HG02943 (cell line): ENCODE results near the gene TWIST2.

Experiments used
- ATAC-seq: cut with Tn5 transposase; IDR thresholded peaks from one replicate; pipeline ENCODE4 v1.9.1; 2021; ENCODE audit warnings: mild to moderate bottlenecking, low read depth, moderate library complexity; ENCODE audit not compliant: unreplicated experiment

The TWIST2 gene

DNA sequence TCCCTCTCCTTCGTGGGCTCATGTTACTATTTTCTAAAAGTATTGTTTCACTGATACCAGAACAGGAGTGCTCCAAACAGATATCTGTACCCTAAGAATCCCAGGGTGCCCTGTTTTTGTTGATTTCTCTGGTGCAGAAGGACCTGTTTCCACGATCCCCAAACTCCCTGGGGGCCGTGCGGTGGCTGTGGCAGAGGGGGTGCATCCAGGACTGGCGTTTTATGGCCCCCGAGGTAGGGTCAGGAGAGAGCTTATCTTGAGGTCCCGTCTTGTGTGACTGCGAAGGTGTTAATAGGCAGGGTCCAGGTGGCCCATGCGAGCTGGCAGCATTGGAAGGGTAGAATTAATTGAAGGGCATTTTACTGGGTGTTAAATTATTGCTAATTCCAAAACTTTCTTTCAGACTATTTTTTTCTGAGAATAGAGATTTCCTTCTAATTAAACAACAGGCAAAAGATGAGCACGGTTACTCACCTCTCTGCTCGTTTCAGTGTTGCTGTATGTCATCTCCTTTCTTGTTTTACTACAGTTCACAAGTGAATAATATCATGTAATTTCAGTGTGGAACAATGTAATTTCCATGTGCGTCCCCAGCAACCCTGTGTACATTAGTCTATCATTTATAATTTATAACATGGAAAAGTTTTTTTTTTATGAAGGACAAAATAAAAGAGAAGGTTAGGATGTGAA is 8.2 kb downstream of the TWIST2 start:
- ATAC-seq = no peak

DNA sequence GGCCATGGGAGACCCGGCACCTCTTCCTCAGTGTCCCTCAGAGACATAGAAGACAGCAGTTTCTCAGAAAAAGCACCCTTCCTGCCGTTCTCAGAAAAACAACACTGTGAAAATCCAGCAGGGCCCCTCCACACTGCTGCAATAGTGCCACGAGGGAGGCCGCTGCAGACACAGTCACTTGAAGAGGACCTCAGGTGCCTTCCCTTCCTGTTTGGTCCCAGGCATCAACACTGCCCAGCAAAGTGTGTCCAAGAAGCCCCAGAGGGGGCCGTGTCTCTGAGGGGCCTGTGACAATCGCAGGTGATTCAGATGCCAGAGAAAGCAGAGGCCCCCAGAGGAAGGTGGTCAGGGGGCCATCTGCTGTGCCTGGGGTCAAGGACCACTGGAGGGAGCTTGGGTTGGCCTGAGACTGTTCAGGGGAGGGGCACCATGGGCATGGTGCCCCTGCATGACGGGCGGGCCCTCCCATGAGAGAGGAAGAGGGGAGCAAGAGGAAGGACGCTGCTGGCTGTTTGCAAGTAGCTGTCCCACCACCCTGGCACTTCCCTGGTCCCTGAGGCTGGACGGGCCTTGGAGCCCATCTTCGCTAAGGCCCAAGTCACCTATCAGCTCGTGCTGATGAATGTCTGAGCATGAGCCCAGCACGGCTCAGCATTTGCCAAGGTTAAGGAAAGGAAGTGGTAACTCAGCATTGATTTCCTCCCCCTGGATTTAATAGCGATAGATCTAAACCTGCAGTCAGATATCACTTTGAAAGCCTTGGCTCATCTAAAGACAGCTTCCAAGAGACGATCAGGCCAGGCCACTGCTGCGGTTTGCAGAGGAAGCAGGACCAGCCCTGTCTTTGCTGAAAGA is 9.1 kb downstream of the TWIST2 start:
- ATAC-seq = no peak

DNA sequence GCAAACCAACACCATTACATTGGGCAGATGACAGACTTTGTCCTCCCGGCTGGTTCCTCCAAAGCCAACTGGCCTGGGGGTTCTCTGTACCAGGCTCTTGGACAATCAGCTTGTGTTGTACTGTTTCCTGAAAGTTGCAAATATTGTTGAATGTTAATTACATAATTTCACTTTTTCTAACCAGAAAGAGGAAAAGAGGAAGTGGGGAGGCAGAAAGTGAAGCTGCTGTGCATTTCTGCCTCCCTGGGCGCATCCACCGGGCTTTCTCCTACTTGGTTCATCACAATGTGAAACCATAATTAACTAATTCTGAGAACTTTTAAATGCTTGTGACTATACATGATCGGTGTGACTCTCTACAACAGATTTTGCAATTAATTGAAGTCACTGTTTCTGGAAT is 10.1 kb downstream of the TWIST2 start:
- no peak for ATAC-seq

DNA sequence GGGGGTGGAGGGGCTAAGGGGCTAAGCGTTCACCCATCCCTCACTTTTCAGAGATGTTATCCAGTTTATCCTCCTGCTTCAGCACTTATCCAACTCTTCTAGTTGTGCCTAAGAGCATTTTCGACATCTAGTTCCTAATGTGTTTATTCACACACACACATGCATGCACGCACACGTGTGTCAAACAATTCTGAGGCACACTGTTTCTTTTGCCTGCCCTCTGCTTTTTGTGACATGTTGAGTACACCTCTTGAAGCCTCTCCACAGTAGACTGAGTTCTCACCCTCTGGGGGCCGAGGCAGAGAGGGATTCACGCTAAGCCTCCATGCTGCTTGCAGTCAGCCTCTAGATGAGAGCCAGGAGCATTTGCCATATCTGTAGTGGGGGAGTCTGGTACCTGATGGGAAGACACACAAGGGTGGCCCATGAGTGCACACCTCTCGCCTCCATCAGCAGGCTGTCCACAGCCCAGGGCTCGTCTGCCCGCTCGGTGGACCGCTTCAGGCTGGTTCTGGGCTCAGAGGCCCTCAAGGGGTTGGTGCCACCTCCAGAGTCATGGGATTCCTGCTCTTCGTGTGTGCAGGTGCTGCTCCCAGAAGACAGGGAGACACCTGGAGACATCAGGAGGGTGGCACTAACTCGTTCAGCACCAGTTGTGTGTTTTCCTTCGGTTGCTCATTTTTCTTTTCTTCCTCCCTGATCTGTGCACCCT is 11.9 kb downstream of the TWIST2 start:
- ATAC-seq = no peak

DNA sequence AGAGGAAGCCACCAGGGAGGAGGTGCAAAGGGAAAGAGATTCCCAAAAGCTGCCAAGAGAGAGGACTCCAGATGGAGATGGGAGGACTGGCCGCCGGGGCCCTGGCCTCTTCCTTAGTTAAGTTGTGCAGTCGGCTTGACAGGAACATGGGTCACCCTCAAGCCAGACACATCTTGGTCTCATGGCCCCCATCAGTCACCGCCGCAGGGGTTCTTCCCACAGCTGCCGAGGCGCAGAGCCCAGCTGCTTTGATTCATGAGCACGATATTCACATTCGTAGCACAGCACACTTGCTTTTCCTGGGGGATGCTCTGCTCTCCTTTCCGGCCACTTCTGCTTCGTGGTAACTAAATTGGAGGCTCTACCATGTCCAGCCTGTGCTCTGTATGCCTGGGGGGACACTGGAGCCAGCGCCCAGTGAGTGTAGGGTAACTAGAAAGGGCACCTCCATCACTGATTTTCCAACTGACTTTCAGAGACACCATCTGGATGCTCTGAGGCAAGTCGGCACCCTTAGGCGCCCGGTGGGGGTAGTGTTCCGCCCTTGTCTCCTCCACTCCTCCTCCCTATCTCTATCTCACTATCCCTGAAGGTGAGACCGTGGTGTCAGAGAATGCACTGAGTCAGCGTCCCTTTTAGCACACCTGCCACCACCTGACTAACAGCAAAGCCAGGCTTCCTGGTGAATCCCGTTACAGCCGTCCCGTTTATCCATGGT is 13.3 kb downstream of the TWIST2 start:
- no peak for ATAC-seq

DNA sequence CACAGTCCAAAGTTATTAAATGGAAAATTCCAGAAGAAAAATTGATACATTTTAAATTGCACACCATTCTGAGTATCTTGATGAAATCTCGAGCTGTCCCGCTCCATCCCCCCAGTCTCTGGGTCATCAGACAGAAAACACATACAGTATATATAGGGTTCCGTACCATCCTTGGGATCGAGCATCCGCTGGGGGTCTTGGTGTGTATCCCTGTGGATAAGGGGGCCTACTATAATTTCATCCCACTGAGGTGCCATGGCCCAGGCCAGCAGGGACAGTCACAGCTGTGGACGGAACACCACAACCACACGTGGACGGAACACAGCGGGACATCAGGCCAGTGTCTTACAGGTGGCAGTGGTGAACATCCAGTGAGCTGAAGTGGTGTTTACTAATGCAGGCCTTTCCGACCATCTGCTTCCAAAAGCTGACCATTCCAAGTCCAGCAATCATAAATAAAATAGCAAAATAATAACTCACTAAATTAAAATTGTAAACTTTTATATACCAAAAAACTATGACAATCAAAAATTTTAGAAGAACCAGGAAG is 14.0 kb downstream of the TWIST2 start:
- ATAC-seq = no peak

DNA sequence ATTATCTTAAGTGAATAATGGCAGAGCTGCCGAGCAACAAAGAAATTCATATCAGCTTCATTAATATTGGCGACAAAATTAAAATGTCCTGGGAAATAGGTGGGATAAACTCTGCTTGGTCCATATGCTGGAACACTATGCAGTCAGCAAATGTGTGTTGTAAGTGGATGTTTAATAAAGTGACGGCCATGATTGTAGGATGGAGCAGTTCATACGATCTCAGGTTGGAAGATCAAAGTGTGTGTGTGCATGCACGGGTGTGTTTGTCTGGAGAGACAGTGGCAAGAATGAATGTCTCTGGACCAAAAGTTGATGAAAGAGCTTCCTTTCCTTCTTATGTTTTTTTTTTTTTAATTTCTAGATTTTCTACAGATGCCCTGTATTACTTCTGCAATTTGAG is 14.8 kb downstream of the TWIST2 start:
- ATAC-seq = no peak

DNA sequence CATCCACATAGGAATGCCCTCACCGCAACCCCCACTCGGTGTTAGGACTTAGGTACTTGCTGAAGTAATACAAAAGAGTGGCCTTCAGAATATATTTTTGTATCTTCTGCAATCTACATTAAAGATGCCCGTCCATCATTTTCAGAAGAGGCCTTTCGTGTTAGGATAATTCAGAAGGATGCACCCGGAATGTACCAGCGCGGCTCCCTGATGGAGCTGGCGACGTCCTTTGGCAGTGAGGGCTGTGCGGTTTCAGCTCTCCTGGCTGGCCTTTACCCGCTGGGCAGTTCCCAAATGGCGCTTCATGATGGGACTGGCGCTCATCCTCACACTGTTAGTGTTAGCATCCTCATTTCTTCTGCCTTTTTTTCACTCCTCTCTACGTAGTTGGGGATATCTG is 15.3 kb downstream of the TWIST2 start:
- no peak for ATAC-seq

DNA sequence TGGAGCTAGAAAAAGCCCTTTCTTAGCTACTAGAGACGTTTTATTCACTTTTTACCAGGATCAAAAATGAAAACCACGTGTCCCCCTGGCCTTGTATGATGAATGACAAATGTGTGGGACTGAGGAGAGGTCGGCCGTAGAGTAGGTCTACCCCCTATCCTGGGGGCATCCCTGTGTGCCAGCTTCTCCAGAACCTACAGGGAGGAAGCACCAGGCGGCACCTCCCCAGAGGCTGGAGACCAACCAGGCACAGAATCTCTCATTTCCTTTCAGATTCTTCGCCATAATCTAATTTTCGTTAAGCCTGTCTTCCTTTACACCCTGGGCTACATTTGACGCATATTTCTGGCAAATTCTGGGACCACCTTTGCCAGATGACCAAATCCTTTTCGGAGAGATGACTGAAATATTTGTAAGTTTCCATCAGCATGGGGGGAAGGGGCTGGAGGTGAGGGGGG is 15.9 kb downstream of the TWIST2 start:
- no peak for ATAC-seq

DNA sequence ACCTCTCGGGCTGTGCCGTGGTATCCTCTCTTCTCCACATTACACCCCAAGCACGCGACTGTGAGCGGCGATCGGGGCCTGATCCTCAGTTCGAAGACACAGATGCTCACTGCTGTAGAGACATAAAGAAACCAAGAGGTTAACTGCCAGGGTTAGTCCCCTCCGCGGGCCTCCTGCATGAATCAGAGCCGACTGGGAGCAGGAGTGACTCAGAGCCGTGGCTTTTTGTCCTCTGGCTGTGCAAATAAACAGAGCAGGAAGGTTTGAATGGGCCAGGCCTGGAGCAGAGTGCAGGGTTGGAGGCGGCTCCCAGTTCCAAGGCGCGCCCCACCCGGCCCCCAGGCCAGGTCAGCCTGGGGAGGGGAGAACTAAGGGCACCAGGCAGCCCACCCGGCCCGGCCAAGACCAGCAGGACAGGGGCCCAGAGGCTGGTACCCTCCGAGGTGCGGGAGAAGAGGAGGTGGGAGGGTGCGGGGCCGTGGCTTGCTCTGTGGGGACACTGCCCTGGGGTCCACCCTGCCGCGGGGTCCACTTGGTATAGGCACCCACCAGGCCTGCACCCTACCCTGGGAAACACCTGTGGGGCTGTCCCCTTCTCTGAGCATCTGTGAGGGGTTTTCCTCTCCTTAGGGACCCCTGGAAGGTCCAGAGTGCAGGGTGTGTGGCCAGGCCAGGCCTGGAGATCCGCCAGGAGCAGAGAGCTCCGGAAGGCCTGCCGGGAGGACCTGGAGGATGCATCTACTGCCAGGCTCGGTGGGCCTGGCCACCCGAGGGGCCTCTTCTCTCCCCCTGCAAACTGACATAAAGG is 16.5 kb downstream of the TWIST2 start:
- ATAC-seq = no peak

DNA sequence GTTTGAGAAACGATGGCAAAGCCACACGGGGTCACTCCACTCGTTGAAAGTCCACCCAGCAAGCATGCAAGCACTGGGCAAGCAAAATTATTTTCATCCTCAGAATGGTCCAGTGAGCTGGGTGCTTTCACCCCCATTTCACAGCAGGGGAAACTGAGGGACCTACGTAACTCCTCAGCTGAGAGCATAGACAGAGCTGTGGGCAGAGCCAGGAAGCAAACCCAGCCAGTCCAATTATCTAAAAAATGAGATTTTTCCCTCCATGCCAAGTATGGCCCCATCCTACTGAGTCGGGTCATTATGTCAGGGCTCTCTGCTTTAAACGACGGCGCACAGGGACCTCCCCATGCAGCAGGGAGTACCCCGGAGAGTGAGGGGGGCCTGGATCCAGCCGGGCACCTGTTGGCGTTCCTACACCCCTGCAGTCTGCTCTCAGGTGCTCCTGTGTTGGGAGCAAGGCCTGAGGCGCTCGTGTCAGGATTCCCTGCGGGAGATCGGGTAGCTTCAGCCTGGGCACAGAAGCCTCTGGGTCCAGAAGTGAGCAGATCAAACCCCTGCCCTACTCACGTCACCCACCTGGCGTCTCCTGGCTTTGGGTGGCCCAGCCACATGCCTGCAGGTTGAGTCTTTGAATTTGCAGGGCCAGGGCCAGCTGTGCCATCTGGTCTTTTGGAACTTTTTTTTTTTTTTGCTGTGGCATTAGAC is 17.3 kb downstream of the TWIST2 start:
- ATAC-seq = no peak

DNA sequence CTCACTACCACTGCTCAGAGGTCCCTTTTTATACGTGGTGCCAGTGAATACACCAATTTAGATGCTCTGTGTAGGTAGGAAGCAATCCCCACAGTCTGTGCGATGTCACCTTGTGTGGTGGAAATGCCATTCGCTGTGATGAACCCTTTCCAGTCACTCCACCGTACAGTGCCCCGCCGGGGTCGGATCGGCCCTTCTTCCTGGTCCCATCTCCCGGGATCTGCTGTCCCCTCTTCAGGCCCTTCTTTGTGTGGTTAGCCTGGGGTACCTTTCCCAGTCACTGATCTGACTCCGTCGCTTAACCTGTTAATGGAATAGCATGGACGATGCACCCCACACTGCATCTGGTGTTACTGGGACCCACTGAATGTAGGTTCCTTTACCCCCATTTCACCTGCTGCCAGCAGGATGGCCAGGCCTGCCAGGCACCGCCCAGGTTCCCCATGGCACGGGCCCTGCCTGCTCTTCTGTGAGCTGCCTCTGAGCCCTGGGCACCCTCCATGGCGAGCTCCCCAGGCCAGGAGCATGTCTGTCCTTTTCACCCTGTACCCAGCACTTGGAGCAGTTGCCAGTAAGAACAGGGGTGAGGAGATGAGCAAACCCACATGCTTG is 18.0 kb downstream of the TWIST2 start:
- no peak for ATAC-seq

DNA sequence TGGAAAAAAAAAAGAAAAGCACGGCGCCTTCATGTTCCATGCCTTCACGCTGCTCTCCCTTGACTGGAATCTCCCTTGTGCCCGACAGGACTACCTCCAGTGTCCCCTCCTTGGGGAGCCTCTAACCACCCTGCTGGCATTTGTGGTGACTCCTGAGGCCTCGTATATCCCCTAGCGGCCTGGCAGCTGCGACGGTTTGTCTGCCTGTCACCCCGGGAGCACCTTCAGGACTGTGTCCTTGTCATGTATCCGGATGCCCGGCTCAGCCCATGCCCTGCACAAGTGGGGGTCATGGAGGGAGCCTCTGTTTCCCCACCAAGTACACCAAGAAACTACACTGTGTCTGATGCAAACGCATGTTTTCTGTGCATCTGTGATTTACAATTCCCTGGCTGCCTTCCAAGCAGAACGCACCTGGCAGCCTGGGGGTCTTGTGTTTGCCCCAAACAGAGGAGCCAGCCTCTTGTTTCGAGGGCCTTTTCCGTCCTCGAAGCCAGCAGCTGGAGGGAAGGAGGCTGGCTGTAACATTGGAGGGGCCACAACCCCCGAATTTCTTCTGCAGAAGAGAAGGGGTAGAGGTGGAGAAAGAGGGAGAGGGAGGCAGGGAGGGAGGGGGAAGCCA is 18.9 kb downstream of the TWIST2 start:
- ATAC-seq = no peak

DNA sequence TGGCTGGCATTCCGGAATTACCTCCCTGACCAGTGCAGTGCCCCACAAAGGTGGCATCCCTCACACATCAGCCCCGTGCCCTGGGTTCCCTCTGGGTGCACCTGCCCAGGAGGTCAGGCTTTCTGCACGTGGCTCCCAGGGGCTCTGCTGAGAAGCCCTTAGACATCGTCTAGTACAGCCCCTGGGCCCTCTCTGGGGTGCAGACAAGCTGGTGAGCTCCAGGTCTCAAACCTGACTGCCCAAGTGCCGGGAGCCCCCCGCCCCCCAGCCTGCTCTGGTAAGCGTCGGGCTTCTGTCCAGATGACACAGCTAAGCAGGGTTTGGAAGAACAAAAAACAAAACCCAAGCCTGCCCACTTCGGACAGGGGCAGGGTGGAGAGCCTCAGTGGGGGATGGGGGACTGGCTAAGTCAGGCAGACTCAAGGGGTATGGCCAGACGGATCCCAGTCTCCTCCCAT is 20.2 kb downstream of the TWIST2 start:
- no peak for ATAC-seq

DNA sequence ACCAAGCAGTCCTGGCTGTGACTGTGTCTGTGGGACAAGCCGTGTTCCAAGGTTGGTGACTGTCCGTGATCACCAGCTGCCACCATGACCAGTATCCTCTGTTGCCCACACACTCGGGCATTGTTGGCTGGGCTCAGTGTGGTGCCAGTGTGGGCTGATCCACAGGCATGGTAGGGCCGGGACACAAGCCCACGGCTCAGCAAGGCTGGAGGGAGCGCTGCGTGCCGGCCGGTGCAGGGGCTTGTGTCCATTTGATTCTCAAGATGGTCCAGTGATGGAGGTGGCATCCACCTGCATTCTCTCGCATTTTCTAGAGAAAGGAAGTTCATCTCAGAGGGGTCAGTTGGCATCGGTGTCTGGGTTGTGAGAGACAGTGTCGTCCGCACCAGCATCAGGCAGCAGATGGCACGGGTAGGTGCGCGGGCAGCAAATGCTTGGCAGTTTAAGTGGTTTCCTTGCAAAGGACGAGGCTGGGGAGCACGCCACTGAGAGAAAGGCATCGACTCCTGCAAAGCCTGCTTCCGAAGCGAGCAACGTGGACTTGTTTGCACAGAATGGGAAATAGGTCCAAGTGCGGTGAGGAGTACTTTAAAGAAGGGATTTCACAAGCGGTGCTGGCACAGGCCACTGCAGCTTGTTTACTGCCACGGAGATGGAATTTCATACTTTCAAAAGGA is 20.9 kb downstream of the TWIST2 start:
- ATAC-seq = no peak

DNA sequence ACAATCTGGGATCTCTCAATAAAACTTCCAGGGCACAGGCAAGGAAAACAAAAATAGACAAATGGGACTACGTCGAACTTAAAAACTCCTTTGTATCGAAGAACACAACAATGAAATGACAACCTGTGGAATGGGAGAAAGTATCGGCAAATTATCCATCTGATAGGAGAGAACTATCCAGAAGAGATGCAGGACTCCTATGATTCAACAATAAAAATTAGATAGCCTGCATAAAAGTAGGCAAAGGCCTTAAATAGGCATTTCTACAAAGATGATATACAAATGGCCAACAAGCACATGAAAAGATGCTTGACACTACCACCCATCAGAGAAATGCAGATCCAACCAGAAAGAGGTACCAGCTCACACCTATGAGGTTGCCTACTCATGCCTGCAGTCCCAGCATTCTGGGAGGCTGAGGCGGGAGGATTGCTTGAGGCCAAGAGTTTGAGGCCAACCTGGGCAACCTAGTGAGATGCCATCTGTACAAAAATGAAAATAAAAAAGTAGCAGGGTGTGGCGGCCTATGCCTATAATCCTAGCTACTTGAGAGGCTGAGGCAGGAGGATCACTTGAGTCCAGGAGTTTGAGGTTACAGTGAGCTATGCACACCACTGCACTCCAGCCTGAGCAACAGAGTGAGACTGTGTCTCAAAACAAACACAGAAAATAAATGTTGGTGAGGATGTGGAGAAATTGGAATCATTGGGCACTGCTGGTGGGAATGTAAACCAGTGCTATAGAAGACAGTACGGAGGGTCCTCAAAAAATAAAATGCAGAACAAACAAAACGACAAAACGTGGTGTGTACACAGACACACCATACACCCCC is 21.6 kb downstream of the TWIST2 start:
- no peak for ATAC-seq

DNA sequence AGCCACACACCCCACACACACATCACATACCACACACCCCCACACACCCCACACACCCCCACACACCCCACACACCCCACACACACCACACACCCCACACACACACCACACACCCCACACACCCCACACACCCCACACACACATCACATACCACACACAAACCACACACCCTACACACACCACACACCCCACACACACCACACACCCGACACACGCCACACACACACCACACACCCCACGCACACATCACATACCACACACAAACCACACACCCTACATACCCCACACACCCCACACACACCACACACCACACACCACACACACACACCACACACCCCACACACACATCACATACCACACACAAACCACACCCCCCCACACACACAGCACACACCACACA is 22.4 kb downstream of the TWIST2 start:
- ATAC-seq = no peak
